ACHN (cell line): ENCODE data around the gene PITPNM1.
"Not testable (repeated sequence)": the region's sequence is repeated elsewhere in the genome, so short reads cannot be mapped to it uniquely, and the experiment has no call there.

Source experiments
- DNase-seq: peaks from one replicate; pipeline ENCODE4 v3.0.0-alpha.2; 2015
- in situ Hi-C: cut with HindIII; loops from 2 replicates; pipeline ENCODE4 v1.10.0; 2017; ENCODE audit warnings: low sequenced_read_pairs, low pct_ligation_motif_present, low pct_unique_long_range_greater_than_20kb

The PITPNM1 gene

GRCh38 chr11:67525275-67525976 lies 20.3 kb upstream of the PITPNM1 start:
- in situ Hi-C loops = no loop called here
- DNase-seq = no peak

- no peak for DNase-seq
- in situ Hi-C loops = no loop called here
Measured at GRCh38 chr11:67524480-67524808, 19.3 kb upstream of the PITPNM1 start.

- in situ Hi-C loops = no loop called here
- no peak for DNase-seq
Measured at GRCh38 chr11:67523556-67524479, 18.7 kb upstream of the PITPNM1 start.

- no peak for DNase-seq
- in situ Hi-C loops = no loop called here
Measured at GRCh38 chr11:67522844-67523555, 17.8 kb upstream of the PITPNM1 start, which contains the start of gene CABP2. TSS of gene CABP2 (minus strand) at chr11:67523446. CDS start at chr11:67523326, 120 bp downstream.

- in situ Hi-C loops = no loop called here
- DNase-seq = no peak
Measured at GRCh38 chr11:67522338-67522737, 17.2 kb upstream of the PITPNM1 start.

GRCh38 chr11:67521924-67522323 lies 16.8 kb upstream of the PITPNM1 start:
- no peak for DNase-seq
- in situ Hi-C loops = no loop called here

- in situ Hi-C loops = no loop called here
- DNase-seq = no peak
Measured at GRCh38 chr11:67520856-67521824, 16.0 kb upstream of the PITPNM1 start.

GRCh38 chr11:67519726-67520125 lies 14.6 kb upstream of the PITPNM1 start:
- in situ Hi-C loops = no loop called here
- no peak for DNase-seq

- no peak for DNase-seq
- in situ Hi-C loops = no loop called here
Measured at GRCh38 chr11:67517784-67518552, 12.8 kb upstream of the PITPNM1 start.

- DNase-seq = no peak
Measured at GRCh38 chr11:67516806-67517205, 11.6 kb upstream of the PITPNM1 start.

GRCh38 chr11:67514116-67514515 lies 9.0 kb upstream of the PITPNM1 start:
- in situ Hi-C loops = no loop called here
- DNase-seq = no peak

More at GRCh38 chr11:67516806-67517205, 11.6 kb upstream of the PITPNM1 start:
- in situ Hi-C loops = no loop called here

- not testable (repeated sequence) for DNase-seq
Measured at GRCh38 chr11:67511558-67511957, 6.4 kb upstream of the PITPNM1 start.

GRCh38 chr11:67510023-67510345 lies 4.8 kb upstream of the PITPNM1 start:
- in situ Hi-C loops = no loop called here
- no peak for DNase-seq

More at GRCh38 chr11:67511558-67511957, 6.4 kb upstream of the PITPNM1 start:
- in situ Hi-C loops = not testable (repeated sequence)

- peak; percentile 93 for DNase-seq
- in situ Hi-C loops = no loop called here
Measured at GRCh38 chr11:67508486-67509121, 3.4 kb upstream of the PITPNM1 start.

- in situ Hi-C loops = no loop called here
Measured at GRCh38 chr11:67507864-67508485, 2.8 kb upstream of the PITPNM1 start, which contains the start of gene CDK2AP2. TSS of gene CDK2AP2 (minus strand) at chr11:67508162. CDS start at chr11:67508082, 80 bp downstream.

GRCh38 chr11:67507242-67507863 lies 2.2 kb upstream of the PITPNM1 start:
- in situ Hi-C loops = no loop called here
- DNase-seq = no peak

More at GRCh38 chr11:67507864-67508485, 2.8 kb upstream of the PITPNM1 start, which contains the start of gene CDK2AP2:
- DNase-seq = peak; percentile 99
